NCI-H345 (cell line): ENCODE results near the gene ALKBH7.
"Not testable (repeated sequence)": the region's sequence is repeated elsewhere in the genome, so short reads cannot be mapped to it uniquely, and the experiment has no call there.

Source experiments
- DNase-seq: peaks from one replicate; lab custom pipeline; 2025; lab: John Stamatoyannopoulos, UW

The ALKBH7 gene

GRCh38 chr19:6400062-6400944 is 27.7 kb downstream of the ALKBH7 start:
- not testable (repeated sequence) for DNase-seq

GRCh38 chr19:6402058-6402457 is 29.5 kb downstream of the ALKBH7 start:
- no peak for DNase-seq

- DNase-seq = no peak
Measured at GRCh38 chr19:6402837-6403608, 30.4 kb downstream of the ALKBH7 start.

DNA sequence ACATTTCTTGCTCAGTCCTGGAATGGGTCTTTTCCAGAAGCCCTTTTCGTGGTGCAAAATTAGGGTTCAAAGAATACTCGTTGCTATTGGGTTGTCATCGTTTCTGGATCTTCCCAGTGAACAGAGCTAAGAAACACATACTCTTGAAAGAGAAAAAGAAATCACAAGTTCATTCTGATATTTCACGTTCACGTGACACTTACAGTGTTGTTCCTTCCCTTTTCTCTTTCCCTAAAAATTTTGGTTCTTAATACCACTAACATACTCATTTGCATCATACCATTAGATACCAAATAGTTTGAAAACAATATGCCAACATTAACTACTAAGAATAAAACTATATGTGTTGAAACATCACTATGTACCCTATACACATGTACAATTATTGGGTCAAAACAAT is 33.8 kb downstream of the ALKBH7 start:
- DNase-seq = no peak

DNA sequence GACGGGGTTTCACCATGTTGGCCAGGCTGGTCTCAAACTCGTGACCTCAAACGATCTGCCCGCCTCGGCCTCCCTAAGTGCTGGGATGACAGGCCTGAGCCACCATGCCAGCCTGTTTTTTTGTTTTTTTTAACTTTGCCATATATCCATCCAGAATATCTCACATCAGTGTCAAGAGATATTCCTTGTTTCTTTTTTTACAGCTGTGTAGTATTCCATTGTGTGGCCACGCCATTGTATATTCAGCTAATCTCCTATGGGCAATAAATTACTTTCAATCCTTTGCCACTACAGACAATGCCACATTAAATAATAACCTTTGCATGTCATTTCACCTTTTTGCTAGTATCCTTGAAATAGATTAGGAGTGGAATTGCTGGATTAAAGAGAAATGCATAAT is 36.8 kb downstream of the ALKBH7 start:
- DNase-seq = no peak

GRCh38 chr19:6412061-6412446 is 39.5 kb downstream of the ALKBH7 start:
- no peak for DNase-seq

GRCh38 chr19:6412447-6413091 is 40.0 kb downstream of the ALKBH7 start:
- peak; percentile 29 for DNase-seq

DNA sequence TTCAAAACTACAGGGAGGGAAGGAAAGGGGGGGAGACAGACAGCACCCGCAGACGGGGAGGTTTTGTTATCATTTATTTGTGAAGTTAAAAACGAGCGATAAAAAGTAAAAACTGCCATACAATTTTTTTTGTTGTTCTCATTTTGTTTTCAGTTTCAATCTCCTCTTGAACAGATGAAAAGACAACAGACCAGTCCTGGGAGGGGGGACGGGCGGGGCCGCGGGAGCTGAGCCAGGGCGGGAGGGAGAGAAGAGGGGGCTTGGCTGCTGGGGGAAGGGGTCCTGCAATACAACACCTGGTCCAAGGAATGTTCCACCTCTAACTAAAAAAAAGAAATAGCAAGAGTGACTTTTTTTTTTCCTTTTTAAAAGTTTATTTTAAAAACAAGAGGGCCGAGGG is 40.7 kb downstream of the ALKBH7 start:
- DNase-seq = no peak

GRCh38 chr19:6413721-6414643 is 41.4 kb downstream of the ALKBH7 start:
- DNase-seq = no peak

DNA sequence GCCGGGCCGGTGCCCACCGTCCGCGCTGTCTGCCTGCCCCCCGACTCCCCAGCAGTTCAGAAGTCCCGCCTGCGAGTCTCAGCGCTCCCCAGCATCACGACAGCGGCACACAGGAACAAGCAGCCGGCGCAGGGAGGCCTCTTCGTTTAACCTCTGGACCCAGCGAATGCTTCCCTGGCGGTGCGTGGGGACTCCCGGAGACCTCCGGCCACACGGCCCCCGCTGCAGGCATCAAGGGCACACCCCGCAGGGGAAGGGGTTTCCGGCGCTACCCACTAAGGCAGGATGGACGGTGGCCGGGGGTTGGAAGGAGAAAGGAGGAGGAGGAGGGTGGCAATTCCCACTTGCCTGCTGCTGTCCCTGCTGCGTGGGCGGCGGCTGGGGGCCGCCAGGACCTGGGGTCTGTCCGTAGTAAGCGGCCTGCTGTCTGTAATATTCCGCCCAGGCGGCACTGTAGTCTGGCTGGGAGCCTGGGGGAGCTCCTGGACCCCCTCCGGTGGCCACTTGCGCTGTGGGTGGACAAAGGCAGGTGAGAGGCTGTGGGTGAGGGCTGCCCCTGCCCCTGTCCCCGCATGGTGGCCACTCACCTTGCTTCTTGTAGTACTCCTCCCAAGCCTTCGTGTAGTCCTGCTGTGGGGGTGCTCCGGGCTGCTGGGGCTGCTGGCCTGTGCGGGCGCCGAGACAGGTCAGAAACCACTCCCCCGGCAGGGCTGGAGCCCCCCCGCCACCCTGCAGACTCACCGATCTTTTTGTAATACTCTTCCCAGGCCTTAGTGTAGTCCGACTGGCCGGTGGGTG is 42.4 kb downstream of the ALKBH7 start:
- DNase-seq = no peak

- no peak for DNase-seq
Measured at GRCh38 chr19:6415591-6416190, 43.1 kb downstream of the ALKBH7 start.

DNA sequence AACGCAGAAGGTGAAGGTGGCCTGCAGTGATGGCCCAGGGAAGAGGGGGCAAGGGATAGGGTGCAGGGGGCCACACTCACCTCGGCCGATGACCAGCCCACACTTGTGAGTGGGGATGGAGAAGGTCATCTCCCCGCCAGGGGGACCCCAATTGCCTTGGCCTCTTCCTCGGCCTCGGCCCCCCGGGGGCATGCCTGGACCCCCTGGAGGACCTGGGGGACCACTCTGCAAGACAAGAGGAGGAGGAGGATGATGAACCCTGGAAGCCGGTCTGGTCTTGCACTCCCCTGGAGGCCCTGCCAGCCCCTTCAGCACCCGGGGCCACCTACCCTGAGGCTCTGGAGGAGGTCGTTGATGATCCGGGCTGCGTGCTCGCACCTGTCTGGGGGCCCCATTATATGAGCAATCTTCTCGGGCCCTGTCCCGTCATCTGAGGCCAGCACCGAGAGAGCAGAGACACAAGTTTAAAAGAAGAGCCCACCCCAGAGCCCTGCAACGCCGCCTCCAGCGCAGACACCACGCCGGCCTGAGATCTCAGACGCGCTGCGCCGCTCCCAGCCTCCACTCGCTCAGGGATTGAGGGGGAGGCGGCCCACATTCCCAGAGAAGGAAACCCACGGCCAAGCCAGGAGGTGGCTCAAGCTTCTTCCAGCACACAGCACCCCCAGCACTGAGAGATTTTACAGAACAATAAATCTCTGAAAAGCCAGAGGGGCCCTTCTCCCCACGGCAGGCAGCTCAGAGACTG is 44.2 kb downstream of the ALKBH7 start:
- DNase-seq = no peak

DNA sequence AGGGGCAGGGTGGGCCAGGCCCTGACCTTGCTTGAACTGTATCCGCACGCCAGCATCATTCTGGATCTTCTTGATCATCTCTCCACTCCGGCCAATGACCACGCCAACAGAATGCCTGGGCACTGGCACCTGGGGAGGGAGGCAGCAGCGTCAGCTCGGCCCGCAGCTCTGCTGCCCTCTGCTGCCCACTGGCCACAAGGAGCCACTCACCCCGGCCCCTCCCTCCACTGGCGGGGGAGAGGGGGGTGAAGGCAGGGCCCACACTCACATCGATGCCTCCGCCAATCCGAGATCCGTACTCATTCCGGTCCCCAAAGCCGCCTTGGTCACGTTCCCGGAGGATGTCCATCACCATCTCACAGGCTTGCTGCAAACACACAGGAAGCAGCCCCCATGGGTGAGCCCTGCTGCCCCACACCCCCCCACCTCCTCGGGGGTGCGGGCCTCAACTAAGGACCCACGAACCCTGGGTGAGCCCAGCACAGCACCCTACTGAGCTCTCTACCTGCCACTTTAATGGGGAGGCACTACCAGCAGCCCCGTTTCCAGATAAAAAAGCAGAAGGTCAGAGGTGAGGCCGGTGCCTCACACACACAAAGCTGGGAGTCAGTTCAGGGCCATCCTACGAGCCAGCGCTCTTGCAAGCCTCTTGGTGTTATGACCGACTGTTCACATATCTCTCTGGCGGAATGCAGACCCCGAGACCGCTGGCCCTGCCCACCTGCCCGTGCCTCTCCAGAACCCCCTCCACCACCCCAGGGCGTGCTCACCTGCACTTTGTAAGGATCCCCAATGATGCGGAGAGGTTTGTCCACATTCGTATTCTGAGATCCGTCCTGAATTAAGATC is 45.3 kb downstream of the ALKBH7 start:
- no peak for DNase-seq

- DNase-seq = no peak
Measured at GRCh38 chr19:6418562-6418932, 46.0 kb downstream of the ALKBH7 start.

- no peak for DNase-seq
Measured at GRCh38 chr19:6421075-6422014, 48.8 kb downstream of the ALKBH7 start.

DNA sequence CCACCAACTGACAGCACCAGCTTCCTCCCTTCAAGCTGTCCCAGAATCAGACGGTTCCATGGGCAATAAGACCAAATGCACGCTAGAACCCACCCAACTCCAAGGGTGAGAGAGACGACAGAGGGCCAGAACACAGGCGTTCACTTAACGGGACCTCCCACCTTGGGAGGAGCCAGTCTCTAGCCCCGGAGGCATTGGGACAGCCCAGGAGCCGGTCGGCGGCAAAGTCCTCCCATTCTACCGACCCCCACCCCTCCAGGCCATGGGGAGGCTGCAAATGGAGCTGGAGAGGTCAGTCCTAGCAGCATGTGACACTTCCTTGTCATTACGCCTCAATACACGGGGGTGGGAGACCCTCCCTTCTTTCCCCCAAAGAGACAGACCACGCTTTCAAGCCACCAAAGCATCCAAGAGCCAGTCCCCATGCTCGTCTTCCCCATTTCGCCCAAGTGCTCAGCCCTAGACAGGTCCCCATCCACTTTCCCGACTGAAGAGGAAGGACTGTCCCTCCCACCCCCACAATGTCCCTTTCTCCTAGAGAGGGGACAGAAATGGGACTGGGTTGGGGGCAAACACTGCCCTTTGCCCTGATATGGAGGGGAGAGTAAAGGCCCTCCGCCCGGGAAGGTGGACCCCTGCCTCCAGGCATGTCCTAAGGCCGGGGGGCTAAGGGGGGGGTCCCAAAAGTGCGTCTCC is 51.1 kb downstream of the ALKBH7 start:
- DNase-seq = no peak
